DMS114 treated with DMSO at 0.1 percent for 48 hours (cell line): ENCODE measurements around the gene MAGEA4.
"Not testable (repeated sequence)": the region's sequence is repeated elsewhere in the genome, so short reads cannot be mapped to it uniquely, and the experiment has no call there.

ENCODE experiments used
- DNase-seq: peaks from one replicate; lab custom pipeline; 2025; ENCODE audit not compliant: unreplicated experiment; lab: John Stamatoyannopoulos, UW

MAGEA4 gene, protein sequence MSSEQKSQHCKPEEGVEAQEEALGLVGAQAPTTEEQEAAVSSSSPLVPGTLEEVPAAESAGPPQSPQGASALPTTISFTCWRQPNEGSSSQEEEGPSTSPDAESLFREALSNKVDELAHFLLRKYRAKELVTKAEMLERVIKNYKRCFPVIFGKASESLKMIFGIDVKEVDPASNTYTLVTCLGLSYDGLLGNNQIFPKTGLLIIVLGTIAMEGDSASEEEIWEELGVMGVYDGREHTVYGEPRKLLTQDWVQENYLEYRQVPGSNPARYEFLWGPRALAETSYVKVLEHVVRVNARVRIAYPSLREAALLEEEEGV

DNA sequence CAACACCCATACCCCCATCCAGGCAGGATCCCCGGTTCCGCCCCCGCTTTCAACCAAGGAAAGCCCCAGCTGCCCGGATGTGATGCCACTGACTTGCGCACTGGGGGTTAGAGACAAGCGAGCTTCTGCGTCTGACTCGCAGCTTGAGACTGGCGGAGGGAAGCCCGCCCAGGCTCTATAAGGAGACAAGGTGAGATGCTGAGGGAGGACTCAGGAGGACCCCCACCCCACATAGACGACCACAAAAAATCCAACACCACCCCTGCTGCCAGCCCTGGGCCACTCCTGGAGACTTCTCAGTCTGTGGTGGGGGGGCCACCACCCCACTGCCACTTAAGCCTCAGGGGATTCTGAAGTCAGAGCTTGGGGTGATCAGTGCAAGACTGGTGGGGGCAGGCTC, at the start of gene MAGEA4:
Gene MAGEA4 (plus strand): TSS at position 110 of the 400 bp plus-strand sequence. CDS start 10,776 bp downstream, outside the sequence.
- DNase-seq: peak; percentile 10

DNA sequence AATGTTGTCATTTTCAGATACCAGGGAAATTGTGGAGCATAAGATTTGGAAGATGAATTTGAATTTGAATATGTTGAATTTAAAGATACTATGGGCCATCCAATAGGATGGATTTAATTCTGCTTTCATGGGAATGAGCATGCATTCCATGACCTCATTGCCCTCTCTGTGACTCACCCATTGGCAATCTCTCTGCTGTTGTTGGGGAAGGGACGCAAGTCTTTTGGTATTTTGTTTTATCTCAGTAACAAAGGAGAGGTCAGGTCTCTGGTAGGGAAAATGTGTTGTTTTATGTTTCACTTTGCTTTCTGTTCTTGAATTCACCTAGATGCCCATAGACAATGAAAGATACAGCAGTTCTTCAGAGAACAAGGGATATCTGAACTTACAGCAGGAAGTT, 42.1 kb upstream of the MAGEA4 start:
- no peak for DNase-seq

DNA sequence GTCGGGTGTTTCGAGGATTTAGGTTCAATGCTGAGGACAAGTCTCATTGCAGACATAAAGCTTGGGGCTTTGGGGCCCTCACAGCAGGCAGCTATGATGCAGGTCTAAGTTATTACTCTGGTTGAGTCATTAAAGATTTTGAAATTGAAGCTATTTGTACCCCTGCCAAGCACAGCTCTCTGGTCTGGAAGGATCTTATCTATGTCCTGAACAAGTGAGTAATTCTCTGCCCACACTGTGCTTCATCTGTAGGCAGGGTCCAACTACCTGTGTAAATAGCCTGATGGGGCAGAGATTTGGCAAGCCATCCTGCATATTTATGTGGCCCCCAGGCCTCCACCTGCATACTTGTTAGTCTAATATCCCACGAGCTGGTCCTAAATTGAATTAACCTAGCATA, 41.4 kb upstream of the MAGEA4 start:
- no peak for DNase-seq

DNA sequence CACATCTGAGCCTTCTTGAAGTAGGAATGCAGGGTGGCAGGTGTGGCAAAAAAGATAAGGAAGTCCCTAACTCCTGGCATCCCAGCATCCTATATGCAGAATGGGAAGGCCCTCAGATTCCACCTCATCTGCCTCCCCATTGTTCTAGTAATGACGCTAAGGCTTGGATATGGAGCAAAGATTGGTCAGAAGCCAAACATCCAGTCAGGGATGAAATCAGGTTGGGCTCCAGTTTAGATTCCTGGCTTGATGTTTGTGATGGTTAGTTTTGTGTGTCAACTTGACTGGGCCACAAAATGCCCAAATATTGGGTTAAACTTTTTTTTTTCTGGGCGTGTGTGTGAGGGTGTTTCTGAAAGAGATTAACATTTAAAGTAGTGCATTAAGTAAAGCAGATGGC, 39.6 kb upstream of the MAGEA4 start:
- DNase-seq: no peak

DNA sequence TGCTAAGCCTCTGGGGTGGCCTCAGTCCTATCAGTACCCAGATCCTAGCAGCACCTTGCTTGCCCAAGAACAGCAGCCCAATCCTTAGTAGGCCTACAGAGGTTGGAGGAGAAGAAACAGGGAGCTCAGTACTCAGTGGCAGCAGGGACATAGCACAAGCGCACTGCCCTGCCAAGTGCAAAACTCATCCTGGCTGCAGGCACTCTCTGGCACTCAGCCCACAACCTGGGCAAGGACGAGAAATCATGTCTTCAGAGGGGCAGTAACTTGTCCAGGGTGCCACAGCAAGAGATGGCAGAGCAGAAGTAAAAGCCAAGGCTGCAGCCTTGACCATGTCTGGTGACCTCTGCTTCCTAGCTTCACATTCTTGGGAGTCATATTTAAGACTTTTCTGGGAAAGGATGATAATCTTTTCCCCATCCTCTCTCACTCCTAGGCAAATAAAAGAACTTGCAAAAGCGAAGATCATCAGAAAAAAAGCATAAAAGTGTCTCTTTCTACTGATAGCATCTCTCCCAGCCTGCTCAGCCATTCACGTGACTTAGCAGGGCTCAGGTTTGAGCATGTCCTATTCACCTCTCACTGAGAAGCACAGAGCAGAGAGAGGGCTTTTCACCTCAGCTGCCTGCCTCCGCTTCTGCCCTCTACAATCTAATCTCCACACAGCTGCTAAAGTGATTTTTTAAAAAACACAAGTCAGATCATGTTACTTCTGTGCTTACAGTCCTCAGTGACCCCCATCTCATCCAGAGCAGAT, 37.2 kb upstream of the MAGEA4 start:
- DNase-seq: no peak

DNA sequence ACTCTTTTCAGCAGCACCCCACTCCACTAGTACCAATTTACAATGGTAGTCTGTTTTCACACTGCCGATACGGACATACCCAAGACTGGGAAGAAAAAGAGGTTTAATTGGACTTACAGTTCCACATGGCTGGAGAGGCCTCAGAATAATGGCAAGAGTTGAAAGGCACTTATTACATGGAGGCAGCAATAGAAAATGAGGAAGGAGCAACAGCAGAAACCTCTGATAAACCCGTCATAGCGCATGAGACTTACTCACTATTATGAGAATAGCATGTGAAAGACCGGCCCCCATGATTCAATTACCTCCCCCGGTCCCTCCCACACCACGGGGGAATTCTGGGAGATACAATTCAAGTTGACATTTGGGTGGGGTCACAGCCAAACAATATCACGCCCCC, 34.1 kb upstream of the MAGEA4 start:
- DNase-seq: no peak

DNA sequence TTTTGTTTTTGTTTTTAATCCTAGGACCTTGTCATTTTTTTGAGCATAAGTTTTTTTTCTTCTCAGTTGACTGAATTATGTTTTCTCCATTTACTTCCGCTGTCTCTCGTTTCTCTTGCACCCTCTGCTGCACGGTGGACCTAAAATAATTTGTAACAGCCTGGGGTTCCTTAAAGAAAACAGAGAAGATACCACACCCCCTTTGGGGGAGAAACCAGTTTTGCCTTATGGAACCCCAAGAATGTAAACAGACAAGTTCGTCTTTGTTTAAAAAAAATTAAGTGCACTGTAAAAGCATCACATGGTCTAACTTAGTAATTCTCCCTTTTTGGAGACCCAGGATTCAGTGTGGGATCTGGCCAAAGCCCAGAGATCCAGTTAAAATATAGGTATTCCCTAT, 32.8 kb upstream of the MAGEA4 start:
- no peak for DNase-seq

DNA sequence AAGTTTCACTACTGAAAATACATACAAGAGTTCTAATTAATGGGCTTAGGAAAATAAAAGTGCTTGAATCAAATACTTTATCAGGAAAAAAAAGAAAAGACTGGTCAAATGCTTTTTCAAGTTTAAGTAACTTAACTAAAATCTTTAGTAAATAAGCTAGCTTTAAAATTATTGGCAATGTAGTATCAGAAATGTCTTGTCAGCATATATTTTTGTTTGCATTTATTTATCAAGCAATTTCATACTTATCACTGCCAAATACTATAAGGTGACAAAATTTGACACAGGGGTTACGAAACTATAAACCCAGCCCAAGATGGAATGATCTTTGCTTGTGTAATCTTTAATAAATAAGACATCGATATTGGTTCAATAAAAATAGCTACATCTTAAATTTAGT, 31.8 kb upstream of the MAGEA4 start:
- DNase-seq: no peak

DNA sequence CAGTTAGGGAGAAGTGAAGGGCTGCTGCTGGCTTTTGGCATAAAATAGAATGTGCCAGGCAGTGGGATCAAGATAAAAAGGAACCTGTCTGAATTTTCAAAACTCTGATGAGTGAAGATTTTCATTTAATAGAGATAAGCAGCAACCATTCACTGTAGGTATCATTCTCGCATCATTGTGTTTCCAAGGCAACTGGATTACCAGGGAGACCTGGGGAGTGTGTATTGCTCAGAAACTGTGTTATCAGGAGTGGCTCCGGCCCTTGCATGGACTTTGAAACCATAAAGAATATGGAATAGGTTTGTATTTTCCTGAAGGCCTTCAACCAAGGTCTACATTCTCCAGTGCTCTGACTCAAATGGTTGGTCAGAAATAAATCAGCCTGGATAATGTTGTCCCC, 23.3 kb upstream of the MAGEA4 start:
- no peak for DNase-seq

DNA sequence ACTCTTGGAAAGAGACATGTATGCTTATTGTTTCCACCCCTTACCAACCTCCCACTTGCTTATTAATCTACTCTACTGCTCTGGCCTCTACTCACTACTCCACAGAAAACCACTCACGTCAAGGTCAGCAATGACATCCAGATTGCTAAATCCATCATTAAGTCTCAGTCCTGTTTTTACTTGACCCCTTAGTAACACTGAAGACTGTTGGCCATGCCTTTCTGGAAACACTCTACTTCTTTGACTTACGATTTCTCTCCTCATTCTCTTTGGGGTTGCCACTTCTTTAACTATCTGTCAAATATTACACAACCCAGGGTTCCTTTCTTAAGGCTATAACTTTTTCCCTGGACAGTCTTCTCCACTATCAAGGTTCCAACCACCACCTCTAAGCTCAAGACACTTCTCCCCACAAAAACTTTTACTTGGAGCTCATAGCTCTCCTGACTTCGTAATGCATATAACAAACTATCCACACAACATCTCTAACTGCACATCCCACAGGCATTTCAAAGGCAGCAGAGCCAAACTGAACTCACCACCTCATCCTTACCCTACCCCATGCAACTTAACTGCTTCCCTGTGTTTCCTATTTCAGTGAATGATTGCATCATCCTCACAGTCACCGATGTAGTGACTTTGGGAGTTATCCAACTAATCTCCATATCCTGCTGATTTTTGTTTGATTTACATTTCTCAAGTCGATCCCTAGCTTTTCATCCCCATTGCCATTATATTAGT, 15.8 kb upstream of the MAGEA4 start:
- no peak for DNase-seq

DNA sequence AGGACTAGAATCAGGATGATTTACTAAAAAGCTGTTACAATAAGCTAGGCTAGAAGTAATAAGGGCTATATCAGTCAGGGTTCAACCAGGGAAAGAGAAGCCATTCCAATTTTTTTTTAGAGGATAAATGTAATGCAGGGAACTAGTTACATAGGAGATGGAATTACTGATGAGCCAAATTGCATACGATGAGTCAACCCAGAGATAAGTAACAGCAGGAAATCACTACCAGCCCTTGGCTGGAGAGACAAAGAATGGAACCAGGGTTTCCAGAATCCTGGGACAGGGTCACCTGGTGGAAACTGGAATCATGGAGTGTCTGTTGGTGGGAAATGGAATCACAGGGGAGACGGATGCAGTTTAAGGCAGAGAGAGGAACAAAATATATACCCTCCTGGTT, 13.1 kb upstream of the MAGEA4 start:
- no peak for DNase-seq

DNA sequence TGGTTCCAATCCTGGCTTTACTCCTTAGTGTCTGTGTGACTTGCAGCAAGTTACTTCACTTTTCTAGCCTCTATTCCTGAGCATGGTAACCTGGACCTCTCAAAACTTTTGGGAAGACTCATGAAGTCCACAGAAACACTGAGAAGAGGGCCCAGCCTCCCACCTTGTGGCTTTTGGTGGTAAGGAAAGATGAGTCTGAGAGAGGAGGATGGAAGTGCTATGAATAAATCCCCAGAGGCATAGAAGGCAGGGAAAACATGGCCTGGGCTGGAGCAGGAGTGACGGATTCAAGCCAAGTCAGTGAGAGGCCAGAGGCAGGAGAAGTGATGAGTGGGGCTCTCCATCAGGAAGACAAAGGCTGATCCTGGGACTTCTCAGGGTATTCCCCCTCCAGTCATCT, 10.9 kb upstream of the MAGEA4 start:
- DNase-seq: no peak

DNA sequence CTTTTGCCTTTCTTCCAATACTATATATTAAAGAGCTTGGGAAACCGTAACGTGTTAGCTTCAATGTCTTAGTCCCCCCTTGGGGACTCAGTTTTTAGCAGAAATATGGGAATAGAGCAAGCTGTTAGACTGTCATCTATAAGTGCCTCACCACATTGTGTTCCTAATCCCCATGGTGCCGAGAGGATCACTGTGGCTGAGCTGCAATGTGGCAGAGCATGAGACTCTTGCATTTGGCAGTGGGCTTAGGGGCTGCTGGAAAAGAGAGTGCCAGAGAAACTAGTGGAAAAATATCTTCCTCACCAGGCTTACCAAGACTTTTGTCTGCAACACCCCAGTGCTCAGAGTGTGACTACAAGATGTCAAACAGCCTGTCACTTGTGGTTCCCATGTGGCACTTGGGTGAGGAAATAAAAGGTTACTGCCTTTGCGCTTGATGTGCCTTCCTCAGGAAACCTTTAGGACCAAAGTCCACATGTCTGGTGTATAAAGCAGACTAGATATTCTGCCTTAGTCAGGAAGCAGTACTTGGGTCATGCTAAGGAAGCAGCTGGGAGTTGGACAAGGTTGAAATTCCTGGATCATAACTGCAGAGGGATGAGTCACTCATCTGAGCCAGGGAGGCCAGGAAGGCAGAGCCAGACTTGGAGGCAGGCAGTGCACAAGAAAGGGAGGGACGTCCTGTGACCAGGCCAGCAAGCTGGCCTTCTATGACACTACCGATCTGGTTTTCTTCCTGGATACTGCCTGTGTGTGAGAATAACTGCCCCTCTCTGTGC, 9.7 kb upstream of the MAGEA4 start:
- no peak for DNase-seq

DNA sequence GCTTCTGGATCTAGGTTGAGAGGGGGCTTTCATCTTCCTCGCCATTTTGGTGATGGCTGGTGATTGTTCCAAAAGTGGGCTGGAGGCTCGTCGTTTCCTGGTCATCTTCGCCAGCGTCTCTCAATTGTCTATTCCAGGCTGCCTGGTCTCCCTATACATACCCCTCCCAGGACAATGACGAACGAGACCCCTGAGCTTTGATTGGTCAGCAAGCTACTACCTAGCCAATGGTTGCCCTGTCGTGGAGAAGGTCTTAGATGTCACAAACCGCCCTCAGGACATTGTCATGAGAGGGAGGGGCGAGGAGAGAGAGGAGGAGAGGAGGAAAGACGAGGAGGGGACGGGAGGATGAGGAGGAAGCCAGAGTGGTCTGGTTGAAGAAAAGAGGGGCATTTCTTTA, 7.7 kb upstream of the MAGEA4 start:
- no peak for DNase-seq

DNA sequence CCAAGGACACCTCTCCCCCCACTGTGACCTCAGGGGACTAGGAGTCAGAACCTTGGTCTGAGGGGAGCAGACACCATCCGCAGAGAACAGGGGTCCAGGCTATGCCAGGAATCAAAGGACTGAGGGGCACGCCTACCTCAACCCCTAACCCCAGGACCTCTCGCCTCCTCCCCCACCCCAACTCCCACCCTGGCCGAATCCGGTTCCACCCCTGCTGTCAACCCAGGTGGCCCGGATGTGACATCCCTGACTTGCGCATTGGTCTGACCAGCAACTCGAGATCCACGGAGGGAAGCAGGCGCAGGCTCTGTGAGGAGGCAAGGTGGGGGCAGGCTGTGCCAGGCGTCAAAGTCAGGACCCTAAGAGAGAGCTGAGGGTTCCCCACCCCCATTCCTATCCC, 468 bp upstream of the MAGEA4 start:
- no peak for DNase-seq

DNA sequence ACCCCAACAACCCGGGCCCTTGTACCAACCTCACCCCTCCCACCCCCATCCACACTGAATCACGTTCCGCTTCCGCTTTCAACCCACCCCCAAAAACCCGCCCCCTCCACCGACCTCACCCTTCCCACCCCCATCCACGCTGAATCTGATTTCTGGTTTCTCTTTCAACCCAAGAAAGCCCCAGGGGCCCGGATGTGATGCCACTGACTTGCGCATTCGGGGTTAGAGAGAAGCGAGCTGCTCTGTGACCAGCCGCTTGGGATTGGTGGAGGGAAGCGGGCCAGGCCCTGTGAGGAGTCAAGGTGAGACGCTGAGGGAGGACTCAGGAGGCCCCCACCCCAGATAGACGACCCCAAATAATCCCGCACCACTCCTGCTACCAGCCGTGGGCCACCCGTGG, 6.0 kb downstream of the MAGEA4 start:
- DNase-seq: not testable (repeated sequence)

DNA sequence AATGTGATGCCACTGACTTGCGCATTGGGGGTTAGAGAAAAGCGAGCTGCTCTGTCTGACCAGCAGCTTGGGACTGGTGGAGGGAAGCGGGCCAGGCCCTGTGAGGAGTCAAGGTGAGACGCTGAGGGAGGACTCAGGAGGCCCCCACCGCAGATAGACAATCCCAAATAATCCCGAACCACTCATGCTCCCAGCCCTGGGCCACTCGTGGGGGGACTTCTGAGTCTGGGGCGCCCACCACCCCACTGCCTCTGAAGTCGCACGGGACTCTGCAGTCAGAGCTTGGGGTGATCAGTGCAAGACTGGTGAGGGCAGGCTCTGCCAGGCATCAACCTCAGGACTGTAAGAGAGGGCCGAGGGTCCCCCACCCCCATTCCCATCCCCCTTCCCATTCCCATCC, 6.9 kb downstream of the MAGEA4 start:
- no peak for DNase-seq

DNA sequence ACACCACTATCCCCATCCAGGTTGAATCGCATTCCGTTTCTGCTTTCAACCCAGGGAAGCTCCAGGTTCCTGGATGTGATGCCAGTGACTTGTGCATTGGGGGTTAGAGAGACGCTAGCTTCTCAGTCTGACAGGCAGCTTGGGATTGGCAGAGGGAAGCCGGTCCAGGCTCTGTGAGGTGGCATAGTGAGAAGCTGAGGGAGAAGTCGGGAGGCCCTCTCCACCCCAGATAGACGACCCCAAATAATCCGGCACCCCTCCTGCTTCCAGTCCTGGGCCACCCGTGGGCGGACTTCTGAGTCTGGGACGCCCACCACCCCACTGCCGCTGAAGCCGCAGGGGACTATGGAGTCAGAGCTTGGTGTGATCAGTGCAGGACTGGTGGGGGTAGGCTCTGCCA, 7.4 kb downstream of the MAGEA4 start:
- DNase-seq: no peak

DNA sequence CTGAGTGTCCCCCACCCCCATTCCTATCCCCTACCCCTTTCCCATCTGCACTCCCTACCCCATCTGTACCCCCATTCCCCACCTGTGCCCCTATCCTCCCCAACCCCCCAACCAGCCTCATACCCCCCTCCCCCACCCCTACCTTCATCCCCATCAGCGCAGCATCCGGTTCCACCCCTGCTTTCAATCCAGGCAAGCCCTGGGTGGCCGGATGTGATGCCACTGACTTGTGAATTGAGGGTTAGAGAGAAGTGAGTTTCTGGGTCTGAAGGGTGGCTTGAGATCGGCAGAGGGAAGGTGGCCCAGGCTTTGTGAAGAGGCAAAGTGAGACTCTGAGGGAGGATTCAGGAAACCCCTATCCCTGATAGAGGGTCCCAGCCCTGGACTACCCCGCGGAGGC, 7.8 kb downstream of the MAGEA4 start:
- no peak for DNase-seq

DNA sequence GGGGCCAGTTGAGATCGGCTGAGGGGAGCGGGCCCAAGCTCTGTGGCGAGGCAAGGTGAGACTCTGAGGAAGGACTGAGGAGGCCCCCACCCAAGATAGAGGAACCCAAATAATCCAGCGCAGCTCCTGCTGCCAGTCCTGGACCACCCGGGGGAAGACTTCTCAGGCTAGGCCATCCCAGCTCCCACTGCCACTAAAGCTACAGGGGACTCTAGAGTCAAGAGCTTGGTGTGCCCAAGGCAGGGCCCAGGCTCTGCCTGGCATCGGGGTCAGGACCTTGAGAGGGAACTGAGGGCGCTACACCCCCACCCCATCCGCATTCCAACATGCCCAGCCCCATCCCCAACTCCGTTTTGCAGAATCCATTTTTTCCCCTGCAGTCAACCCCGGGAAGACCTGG, 8.6 kb downstream of the MAGEA4 start:
- DNase-seq: no peak

DNA sequence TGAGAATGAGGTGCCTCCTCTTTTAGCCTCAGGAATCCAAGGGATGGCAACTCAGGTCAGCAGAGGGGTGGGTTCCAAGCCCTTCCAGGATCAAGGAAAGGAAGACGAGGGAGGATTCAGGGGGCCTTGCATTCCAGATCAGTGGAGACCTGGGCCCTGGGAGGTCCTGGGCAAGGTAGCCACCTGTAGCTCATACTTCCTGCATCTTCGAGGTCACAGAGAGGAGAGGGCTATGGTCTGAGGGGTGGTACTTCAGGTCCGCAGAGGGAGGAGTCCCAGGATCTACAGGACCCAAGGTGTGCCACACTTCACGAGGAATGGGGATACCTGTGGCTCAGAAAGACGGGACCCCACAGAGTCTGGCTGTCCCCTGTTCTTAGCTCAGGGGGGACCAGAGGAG, 9.2 kb downstream of the MAGEA4 start:
- DNase-seq: no peak
